ENCODE data around the gene CCDC78. TPM values are rescaled to one million over a fixed set of nuclear protein-coding genes. Genes with fewer than 3 reads are reported as not detected.

CCDC78 gene
- total and polyA plus RNA-seq, 2 donors (not counting 3 experiments of a cell fraction or from before 2014, with no cell fraction given): 0.50 to 1.3 TPM

GRCh38 chr16:733382-734207, 7.4 kb upstream of the CCDC78 start:
- no peak for FAIRE-seq

More at GRCh38 chr16:733382-734207, 7.4 kb upstream of the CCDC78 start:
- no peak overlapping the region for H3K4me2 ChIP-seq (ENCODE audit: insufficient read depth, low read length)
- DNase-seq (ENCODE audit: low read depth, low spot score): no peak
- no peaks in the 10 kb centered on the region for H3K9me3 ChIP-seq (replicated peaks; ENCODE audit: control insufficient read depth, insufficient read depth, low read length)
- intact Hi-C loops (cut with micrococcal nuclease) (no loop called here), dilution Hi-C loops (cut with MboI; ENCODE audit: extremely low pct_ligation_motif_present, low sequenced_read_pairs) (no loop called here)
- TF ChIP-seq MAX (IDR thresholded peaks at IDR 0.05; ENCODE audit: insufficient read depth, insufficient read length) (no peak), CTCF (IDR thresholded peaks at IDR 0.05; ENCODE audit: extremely low read depth in 1 of 2, insufficient read depth in 1 of 2, low read depth in 1 of 2, low read length in 2 of 2) (peak; percentile 37 to 58)
- POLR2A ChIA-PET: no interaction called here
- BruUV-seq (replicated peaks): no TSS peak
- no peak overlapping the region for H3K27ac ChIP-seq (ENCODE audit: insufficient read depth, low read depth, low read length)
- H4K20me1 ChIP-seq (replicated peaks; ENCODE audit: control insufficient read depth, extremely low read depth, insufficient read depth, low read length): no peaks in the 10 kb centered on the region
- H2AFZ ChIP-seq (ENCODE audit: low read depth, low read length): no peak overlapping the region
- H3K4me1 ChIP-seq (ENCODE audit: control insufficient read depth, extremely low read depth, insufficient read depth, low read length): peaks cover under 1% of the 10 kb centered on the region
- no peak overlapping the region for H3K4me3 ChIP-seq (replicated peaks in 1 of 3; ENCODE audit: insufficient read depth in 1 of 3, low read depth in 1 of 3, low read length in 3 of 3)
- peaks cover 7 to 42% of the 10 kb centered on the region in 2 experiments for H3K36me3 ChIP-seq (ENCODE audit: control insufficient read depth in 2 of 2, extremely low read depth in 1 of 2, insufficient read depth in 2 of 2, low read length in 2 of 2)
- H3K27me3 ChIP-seq (ENCODE audit: control insufficient read depth in 2 of 2, insufficient read depth in 2 of 2, low read length in 2 of 2): no peaks in the 10 kb centered on the region
- CTCF ChIA-PET: interaction anchor here (1.0 kb wide), 1 partner anchor 28 kb away, joined by 3 read pairs; no protein-coding TSS in a partner anchor
- H3K79me2 ChIP-seq (ENCODE audit: control insufficient read depth, insufficient read depth, low read length): no peaks in the 10 kb centered on the region
- no peak overlapping the region for H3K9ac ChIP-seq (replicated peaks; ENCODE audit: extremely low read depth, insufficient read depth, low read length)
- H3K9me1 ChIP-seq (replicated peaks; ENCODE audit: control insufficient read depth, extremely low read depth, insufficient read depth, low read length): no peaks in the 10 kb centered on the region
